ENCODE data around the gene PPWD1. TPM values are rescaled to one million over a fixed set of nuclear protein-coding genes. Genes with fewer than 3 reads are reported as not detected.

The PPWD1 gene
- total and polyA plus RNA-seq, 2 of the 13 experiments (the other 11 are each of a cell fraction or from before 2014, with no cell fraction given), result 7.4 to 44.3 TPM

DNA sequence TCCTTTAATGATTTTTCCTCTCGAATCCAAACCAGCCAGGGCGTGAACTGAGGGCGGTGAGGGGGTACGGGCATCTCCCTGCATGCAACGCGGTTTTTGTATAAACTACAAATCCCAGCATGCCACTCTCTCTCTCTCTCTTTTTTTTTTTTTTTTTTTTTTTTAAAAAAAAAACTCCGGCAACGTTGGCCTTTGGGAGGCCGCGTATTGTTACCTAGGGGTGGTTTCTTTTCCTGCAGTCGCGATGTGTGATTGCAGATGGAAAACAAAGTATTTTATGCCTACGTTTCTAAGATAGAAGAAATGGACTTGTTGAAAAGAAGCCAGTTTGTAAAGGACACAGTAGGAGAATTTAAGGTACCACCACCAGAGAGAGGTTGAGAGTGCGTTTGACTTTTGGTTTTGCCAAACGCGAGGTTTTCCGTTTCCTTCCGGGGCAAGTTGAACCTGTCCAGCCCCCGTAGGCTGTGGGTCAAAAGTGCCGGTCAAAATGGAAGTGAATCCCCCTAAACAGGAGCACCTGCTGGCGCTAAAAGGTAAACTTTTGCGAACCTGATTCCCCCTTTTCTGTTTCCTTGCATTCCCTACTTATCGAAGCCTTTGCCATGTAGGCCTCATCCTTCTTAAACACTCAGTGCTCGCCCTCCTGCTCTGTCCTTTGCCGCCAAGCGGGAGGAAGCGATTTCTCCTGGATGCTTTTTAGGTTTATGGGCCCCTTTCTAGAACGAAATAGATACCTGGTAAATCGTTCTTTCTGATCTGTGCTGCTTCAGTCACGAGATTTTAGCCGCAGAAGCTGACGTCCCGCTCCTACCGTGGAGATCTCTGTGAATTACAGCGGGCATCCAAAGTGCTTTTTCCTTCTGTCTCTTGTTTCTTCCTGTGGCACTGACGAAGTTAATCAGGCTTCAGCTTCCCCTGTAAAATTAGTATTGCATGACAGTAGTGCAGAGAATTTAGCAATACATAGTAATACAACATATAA lies 61.8 kb downstream of the PPWD1 start, which contains the start of the genes SHLD3 and TRAPPC13 (continued):
- TF ChIP-seq CCAR2 (optimal IDR thresholded peaks at IDR 0.05; ENCODE audit: low read depth, low read length), result no peak
- no peak for TF ChIP-seq ZNF512 (CRISPR knock-in tag; IDR thresholded peaks at IDR 0.05)
- TF ChIP-seq ZNF567 (CRISPR knock-in tag; IDR thresholded peaks at IDR 0.05; ENCODE audit: borderline replicate concordance), result no peak
- TF ChIP-seq, protein P1, sequence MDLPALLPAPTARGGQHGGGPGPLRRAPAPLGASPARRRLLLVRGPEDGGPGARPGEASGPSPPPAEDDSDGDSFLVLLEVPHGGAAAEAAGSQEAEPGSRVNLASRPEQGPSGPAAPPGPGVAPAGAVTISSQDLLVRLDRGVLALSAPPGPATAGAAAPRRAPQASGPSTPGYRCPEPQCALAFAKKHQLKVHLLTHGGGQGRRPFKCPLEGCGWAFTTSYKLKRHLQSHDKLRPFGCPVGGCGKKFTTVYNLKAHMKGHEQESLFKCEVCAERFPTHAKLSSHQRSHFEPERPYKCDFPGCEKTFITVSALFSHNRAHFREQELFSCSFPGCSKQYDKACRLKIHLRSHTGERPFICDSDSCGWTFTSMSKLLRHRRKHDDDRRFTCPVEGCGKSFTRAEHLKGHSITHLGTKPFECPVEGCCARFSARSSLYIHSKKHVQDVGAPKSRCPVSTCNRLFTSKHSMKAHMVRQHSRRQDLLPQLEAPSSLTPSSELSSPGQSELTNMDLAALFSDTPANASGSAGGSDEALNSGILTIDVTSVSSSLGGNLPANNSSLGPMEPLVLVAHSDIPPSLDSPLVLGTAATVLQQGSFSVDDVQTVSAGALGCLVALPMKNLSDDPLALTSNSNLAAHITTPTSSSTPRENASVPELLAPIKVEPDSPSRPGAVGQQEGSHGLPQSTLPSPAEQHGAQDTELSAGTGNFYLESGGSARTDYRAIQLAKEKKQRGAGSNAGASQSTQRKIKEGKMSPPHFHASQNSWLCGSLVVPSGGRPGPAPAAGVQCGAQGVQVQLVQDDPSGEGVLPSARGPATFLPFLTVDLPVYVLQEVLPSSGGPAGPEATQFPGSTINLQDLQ (CRISPR knock-in tag; IDR thresholded peaks at IDR 0.05), result no peak
- TF ChIP-seq NR1H2 (CRISPR knock-in tag; IDR thresholded peaks at IDR 0.05; ENCODE audit: borderline replicate concordance, low read depth), result no peak
- no peak; the same call in 1 of the 2 replicates for TF ChIP-seq ZNF230 (CRISPR knock-in tag; IDR thresholded peaks at IDR 0.05)
- TF ChIP-seq CREB3 (CRISPR knock-in tag; IDR thresholded peaks at IDR 0.05), result 0 out of 2 replicates have a peak, but pooled peaks have one; percentile 19
- TF ChIP-seq ZFP41 (CRISPR knock-in tag; IDR thresholded peaks at IDR 0.05; ENCODE audit: borderline replicate concordance), result no peak
- peak; percentile 53; the same call in 1 of the 2 replicates for TF ChIP-seq ZNF264 (CRISPR knock-in tag; IDR thresholded peaks at IDR 0.05)
- TF ChIP-seq KLF12 (CRISPR knock-in tag; IDR thresholded peaks at IDR 0.05; ENCODE audit: borderline replicate concordance), result no peak; the same call in 1 of the 2 replicates
- TF ChIP-seq ZNF205 (CRISPR knock-in tag; IDR thresholded peaks at IDR 0.05), result no peak; the same call in 1 of the 2 replicates
- no peak for TF ChIP-seq ZNF816 (CRISPR knock-in tag; IDR thresholded peaks at IDR 0.05; ENCODE audit: borderline replicate concordance)
- TF ChIP-seq IRF2 (CRISPR knock-in tag; IDR thresholded peaks at IDR 0.05), result peak; percentile 86; the same call in 1 of the 2 replicates
- TF ChIP-seq ZNF766 (CRISPR knock-in tag; IDR thresholded peaks at IDR 0.05; ENCODE audit: borderline replicate concordance), result 0 out of 2 replicates have a peak, but pooled peaks have one; percentile 36
- TF ChIP-seq ZNF782 (CRISPR knock-in tag; IDR thresholded peaks at IDR 0.05; ENCODE audit: borderline replicate concordance), result no peak
- 0 out of 2 replicates have a peak, but pooled peaks have one; percentile 25 for TF ChIP-seq RFXANK (CRISPR knock-in tag; IDR thresholded peaks at IDR 0.05)
- 0 out of 2 replicates have a peak, but pooled peaks have one; percentile 18 for TF ChIP-seq ELF3 (CRISPR knock-in tag; IDR thresholded peaks at IDR 0.05)
- TF ChIP-seq NFATC3 (CRISPR knock-in tag; IDR thresholded peaks at IDR 0.05), result no peak
- 0 out of 2 replicates have a peak, but pooled peaks have one; percentile 29 for TF ChIP-seq CCDC6 (CRISPR knock-in tag; IDR thresholded peaks at IDR 0.05)
- TF ChIP-seq PATZ1 (CRISPR knock-in tag; IDR thresholded peaks at IDR 0.05), result peak; percentile 39; the same call in 1 of the 2 replicates
- TF ChIP-seq KAT2B (IDR thresholded peaks at IDR 0.05; ENCODE audit: borderline replicate concordance, low read depth, low read length), result no peak
- no peak for TF ChIP-seq ZNF263 (CRISPR knock-in tag; IDR thresholded peaks at IDR 0.05)

Data from HepG2 (cell line).